ENCODE measurements around the gene GABRQ.

The GABRQ gene

GRCh38 chrX:152637649-152638442 is at the start of gene GABRQ:
GABRQ (plus strand) TSS chrX:152637895; CDS start chrX:152638203, 308 bp downstream.
- DNase-seq: peak; percentile 85

- no peak for DNase-seq
Observed at GRCh38 chrX:152588206-152588605, 49.5 kb upstream of the GABRQ start.

GRCh38 chrX:152600853-152601633 is 36.7 kb upstream of the GABRQ start:
- DNase-seq: peak; percentile 9

GRCh38 chrX:152601848-152602616 is 35.7 kb upstream of the GABRQ start:
- no peak for DNase-seq

GRCh38 chrX:152614791-152615190 is 22.9 kb upstream of the GABRQ start:
- no peak for DNase-seq

GRCh38 chrX:152619897-152620296 is 17.8 kb upstream of the GABRQ start:
- no peak for DNase-seq

GRCh38 chrX:152632445-152633097 is 5.1 kb upstream of the GABRQ start:
- peak; percentile 30 for DNase-seq

- DNase-seq: peak; percentile 6
Observed at GRCh38 chrX:152635941-152636340, 1.8 kb upstream of the GABRQ start.

- DNase-seq: no peak
Observed at GRCh38 chrX:152638443-152638904, 779 bp downstream of the GABRQ start.

- no peak for DNase-seq
Observed at GRCh38 chrX:152639426-152639825, 1.7 kb downstream of the GABRQ start.

GRCh38 chrX:152640034-152640818 is 2.5 kb downstream of the GABRQ start:
- DNase-seq: no peak

- DNase-seq: no peak
Observed at GRCh38 chrX:152641256-152641875, 3.7 kb downstream of the GABRQ start.

- DNase-seq: no peak
Observed at GRCh38 chrX:152641996-152642395, 4.3 kb downstream of the GABRQ start.

- no peak for DNase-seq
Observed at GRCh38 chrX:152642931-152643564, 5.4 kb downstream of the GABRQ start.

- no peak for DNase-seq
Observed at GRCh38 chrX:152646961-152647360, 9.3 kb downstream of the GABRQ start.

- no peak for DNase-seq
Observed at GRCh38 chrX:152647978-152648377, 10.3 kb downstream of the GABRQ start.

- DNase-seq: no peak
Observed at GRCh38 chrX:152652060-152652459, 14.4 kb downstream of the GABRQ start.

- DNase-seq: no peak
Observed at GRCh38 chrX:152652467-152652866, 14.8 kb downstream of the GABRQ start.

GRCh38 chrX:152656087-152656486 is 18.4 kb downstream of the GABRQ start:
- DNase-seq: no peak

GRCh38 chrX:152656890-152657289 is 19.2 kb downstream of the GABRQ start:
- DNase-seq: no peak

- no peak for DNase-seq
Observed at GRCh38 chrX:152658302-152658701, 20.6 kb downstream of the GABRQ start.
